GM11168 (cell line): Measurements from ENCODE around the gene GEMIN5.
"Not testable (repeated sequence)": the region's sequence is repeated elsewhere in the genome, so short reads cannot be mapped to it uniquely, and the experiment has no call there.

Experiments used
- in situ Hi-C: fragments of 300-500 bp; cut with MboI; formaldehyde crosslinking; loops from one replicate; pipeline ENCODE4 v1.12.0; 2022; ENCODE audit warnings: low sequenced_read_pairs; ENCODE audit not compliant: unreplicated experiment

The GEMIN5 gene

GRCh38 chr5:154943527-154943926, 5.5 kb upstream of the GEMIN5 start:
- in situ Hi-C loops: no loop called here

DNA sequence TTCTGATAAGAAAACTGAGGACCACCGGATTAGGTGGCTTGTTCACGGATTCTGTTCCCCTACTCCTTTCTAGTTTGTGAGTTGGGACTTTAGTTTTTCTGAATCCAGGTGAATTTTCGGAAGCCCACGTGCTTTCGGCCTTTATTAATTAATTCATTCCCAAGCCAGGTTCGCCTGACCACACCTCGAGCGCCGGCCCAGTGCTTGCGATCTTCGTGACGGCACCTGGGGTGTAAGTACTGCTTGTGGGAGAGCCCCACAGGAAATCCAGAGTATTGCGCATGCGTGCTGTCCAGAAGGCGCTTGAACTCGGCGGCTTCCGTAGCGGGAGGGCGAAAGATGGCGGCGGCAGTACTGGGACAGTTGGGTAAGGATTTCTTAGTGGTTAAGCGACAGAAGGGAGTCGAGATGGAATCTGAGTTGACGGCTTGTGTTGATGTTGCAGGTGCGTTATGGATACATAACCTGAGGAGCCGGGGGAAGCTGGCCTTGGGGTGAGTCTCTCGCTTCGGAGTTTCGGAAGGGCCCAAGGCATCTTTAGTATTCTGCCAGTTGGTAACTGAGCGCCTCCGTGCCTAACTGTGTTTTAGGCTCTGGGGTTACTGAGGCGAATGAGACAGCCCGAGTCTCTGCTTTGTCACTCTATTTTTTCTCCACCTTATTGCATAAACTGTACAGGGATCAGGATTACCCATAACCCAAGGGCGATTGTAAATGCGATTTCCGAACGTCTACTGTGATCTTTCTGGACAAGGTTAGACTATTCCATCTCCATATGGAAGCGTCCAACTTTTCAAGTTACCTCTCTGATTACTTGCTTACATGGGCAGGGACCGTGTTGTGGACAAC, 3.0 kb upstream of the GEMIN5 start, which contains the start of gene MRPL22:
MRPL22 (plus strand) TSS at position 302 of the 849 bp plus-strand sequence; CDS start at position 340, 38 bp downstream.
- in situ Hi-C loops: no loop called here

- in situ Hi-C loops: no loop called here
These were observed 2.4 kb upstream of the GEMIN5 start for GRCh38 chr5:154940375-154940771.

GRCh38 chr5:154939387-154939786, 1.4 kb upstream of the GEMIN5 start:
- in situ Hi-C loops: not testable (repeated sequence)

- in situ Hi-C loops: no loop called here
These were observed 759 bp downstream of the GEMIN5 start for GRCh38 chr5:154937186-154937717.

DNA sequence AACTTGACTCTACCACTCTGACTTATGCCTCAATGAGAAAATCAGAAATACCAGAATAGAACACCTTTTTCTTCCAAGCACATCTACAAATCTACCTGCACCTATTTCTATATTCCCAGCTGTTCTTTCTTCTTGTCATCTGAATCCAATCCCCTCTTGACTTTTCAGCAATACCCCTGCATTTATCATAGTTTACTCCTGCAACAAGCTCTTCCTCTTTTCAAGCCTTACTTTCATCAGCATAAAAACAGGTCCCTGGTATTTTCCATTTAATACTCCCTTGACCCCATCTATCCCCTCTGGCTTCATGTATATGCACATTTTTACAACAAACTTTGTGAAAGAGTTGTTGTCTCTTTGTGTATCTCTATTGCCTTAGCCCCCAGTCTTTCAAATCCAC, 3.1 kb downstream of the GEMIN5 start:
- in situ Hi-C loops: no loop called here

- in situ Hi-C loops: no loop called here
These were observed 4.5 kb downstream of the GEMIN5 start for GRCh38 chr5:154933537-154933936.

GRCh38 chr5:154923441-154924430, 14.3 kb downstream of the GEMIN5 start:
- in situ Hi-C loops: no loop called here

DNA sequence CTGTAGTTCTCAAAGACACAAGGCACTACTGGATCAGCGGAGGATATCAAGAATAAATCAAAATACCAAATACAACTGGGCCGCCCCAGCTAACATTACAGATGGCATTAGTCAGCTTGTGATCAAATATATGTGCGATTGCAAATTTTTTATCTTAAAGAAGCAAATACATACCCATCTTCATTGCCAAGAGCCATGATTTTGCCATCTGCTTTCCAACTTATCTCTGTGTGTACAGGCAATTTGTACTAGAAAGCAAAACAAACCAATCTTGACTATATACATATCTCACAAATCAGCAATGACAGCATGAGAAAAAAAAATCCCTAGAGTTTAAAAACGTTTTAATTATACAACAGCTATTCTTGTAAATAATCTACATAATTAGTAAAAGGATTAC, 20.3 kb downstream of the GEMIN5 start:
- in situ Hi-C loops: no loop called here

- in situ Hi-C loops: no loop called here
These were observed 21.1 kb downstream of the GEMIN5 start for GRCh38 chr5:154916874-154917273.

DNA sequence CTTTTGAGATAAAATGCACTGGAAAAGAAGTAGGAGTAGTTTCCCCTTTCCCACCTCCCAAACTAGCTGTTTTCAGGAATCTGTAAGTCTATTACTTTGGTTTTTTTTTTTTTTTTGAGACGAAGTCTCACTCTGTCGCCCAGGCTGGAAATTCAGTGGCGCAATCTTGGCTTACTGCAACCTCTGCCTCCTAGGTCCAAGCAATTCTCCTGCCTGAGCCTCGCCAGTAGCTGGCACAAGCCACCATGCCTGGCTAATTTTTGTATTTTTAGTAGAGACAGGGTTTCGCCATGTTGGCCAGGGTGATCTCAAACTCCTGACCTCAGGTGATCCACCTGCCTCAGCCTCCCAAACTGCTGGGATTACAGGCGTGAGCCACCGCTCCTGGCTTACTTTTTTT, 32.4 kb downstream of the GEMIN5 start:
- in situ Hi-C loops: not testable (repeated sequence)

DNA sequence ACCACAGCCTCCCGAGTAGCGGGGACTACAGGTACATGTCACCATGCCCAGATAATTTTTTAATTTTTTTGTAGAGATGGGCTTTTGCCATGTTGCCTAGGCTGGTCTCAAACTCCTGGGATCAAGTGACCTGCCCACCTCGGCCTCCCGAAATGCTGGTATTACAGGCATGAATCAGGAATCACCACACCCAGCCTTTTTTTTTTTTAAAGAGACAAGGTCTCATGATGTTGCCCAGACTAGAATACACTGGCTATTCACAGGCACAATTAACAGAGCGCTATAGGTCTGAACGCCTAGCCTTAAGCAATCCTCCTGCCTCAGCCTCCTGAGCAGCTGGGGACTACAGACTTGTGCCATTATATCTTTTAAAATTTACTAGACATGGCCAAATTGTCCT, 36.1 kb downstream of the GEMIN5 start:
- in situ Hi-C loops: no loop called here

GRCh38 chr5:154901276-154901675, 36.7 kb downstream of the GEMIN5 start:
- in situ Hi-C loops: no loop called here

- in situ Hi-C loops: no loop called here
These were observed 37.9 kb downstream of the GEMIN5 start for GRCh38 chr5:154900066-154900465.

GRCh38 chr5:154899151-154899816, 38.7 kb downstream of the GEMIN5 start:
- in situ Hi-C loops: no loop called here

DNA sequence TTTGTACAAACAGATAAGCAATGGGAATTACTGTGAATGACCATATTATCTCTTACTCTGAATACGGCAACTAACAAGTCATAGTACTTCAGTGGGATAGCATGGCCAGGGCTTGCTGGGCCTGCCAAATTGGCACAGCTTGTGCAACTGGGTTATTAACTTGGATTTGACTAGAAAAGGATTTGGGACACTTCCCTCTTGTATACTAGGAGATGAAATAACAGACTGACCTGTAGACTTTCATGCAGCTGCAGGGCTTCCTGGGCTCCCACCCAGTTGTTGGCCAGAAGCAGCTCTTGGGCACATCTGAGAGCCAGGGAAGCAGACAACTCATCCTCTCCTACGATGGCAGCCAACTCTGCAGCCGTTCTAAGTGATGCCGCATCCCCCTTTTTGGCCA, 39.8 kb downstream of the GEMIN5 start:
- in situ Hi-C loops: no loop called here

DNA sequence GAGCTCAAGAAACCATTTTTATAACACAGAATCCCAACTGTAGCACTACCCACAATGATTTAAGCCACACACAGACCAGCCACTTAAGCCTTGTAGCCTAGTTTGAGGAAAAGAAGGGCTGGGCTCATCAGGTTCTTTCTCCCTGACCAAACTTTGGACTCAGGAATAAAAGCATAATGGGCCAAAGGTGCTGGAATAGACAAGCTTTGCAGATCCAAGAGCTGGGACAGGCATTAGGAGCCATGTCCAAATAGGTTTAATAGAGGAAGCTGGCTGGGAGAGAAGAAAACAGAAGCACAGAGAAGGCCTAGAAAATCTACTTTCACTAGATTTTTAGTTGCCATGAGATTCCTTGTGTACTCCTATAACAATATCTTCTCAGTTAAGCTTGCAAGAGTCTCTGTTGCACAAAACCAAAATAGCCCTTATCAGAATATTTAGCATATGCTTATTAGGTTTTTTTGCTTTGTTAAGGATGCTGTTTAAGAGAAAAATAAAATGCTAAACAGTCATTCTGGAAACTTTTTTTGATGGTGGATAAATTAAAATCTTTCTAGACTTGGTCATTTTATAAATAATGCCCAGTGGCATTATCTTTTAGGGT, 41.3 kb downstream of the GEMIN5 start:
- in situ Hi-C loops: no loop called here

GRCh38 chr5:154895606-154896561, 42.1 kb downstream of the GEMIN5 start:
- in situ Hi-C loops: no loop called here

DNA sequence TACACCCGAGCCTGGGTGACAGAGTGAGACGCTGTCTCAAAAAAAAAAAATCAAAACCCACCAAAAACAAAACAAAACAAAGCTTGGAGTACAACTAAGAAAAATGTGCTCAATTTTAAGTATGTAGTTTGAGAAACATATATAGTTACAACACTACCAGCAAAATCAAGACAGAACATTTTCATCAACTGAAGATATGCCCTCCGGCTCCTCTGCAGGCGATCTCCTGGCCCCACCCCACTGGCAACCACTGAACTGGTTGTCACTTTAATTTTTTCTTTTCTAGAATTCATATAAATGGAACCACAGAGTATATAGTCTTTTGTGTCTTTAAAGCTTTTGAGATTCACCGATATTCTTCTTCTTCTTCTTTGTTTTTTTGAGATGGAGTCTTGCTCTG, 44.6 kb downstream of the GEMIN5 start:
- in situ Hi-C loops: no loop called here
